Glomerular visceral epithelial cell (primary cell): ENCODE results near the gene DDX49.
A peak's percentile ranks its signal among the peaks of the same experiment; 100 is the strongest.
"Not testable (repeated sequence)": the region's sequence is repeated elsewhere in the genome, so short reads cannot be mapped to it uniquely, and the experiment has no call there.

Experiments used
- DNase-seq: peaks from one replicate; pipeline ENCODE4 v3.0.0-alpha.2; 2016; ENCODE audit errors: extremely low spot score

Gene DDX49

GRCh38 chr19:18895038-18895823 is 24.3 kb upstream of the DDX49 start:
- DNase-seq, result peak; percentile 62

GRCh38 chr19:18895824-18896341 is 23.6 kb upstream of the DDX49 start, which contains the start of gene CERS1:
TSS of gene CERS1 (minus strand) at chr19:18896158. CDS start at chr19:18896072, 86 bp downstream.
- no peak for DNase-seq

GRCh38 chr19:18896421-18896841 is 23.1 kb upstream of the DDX49 start:
- DNase-seq, result no peak

GRCh38 chr19:18897094-18898029 is 22.2 kb upstream of the DDX49 start:
- DNase-seq, result no peak

GRCh38 chr19:18898081-18898606 is 21.4 kb upstream of the DDX49 start:
- DNase-seq, result no peak

DNA sequence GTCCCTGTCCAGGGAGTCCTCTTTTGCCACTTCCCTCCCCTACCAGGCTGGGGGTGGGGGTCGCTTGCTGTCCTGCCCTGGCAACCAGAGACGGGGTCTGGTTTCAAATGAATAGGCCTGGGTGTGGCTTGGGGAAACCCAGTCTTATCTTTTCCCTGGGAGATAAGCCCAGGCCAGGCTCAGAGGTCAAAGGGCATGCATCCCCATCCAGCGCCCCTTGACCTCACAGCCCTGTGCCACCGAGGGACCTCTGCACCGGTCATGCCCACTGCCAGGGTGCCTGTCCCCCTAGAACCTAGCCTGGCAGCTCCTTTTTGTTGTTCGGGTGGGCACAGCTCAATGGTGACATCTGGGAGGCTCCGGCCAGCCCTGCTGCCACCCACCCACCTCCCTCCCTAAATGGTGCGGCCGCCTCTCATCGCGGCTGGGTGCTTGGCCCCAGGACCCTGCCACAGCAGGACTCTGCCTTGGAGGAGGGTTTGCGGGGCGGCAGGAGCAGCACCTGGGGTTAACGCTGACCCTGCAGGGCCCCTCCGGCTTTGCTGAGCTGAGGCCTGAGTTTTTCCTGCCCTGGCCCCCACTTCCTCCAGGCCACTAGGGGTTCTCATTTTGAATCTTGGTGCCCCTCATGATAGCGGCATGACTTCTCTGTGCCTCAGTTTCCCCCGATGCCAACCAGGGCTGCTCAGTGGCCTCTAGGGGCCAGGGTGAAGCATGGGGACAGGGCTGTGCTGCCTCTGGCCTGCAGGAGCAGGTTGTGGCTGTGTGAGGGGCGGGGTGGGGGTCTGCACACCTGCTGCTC is 20.7 kb upstream of the DDX49 start:
- no peak for DNase-seq

GRCh38 chr19:18899624-18900560 is 19.6 kb upstream of the DDX49 start:
- no peak for DNase-seq

- DNase-seq, result no peak
These were observed 18.6 kb upstream of the DDX49 start for GRCh38 chr19:18900700-18901481.

- no peak for DNase-seq
These were observed 18.0 kb upstream of the DDX49 start for GRCh38 chr19:18901491-18901890.

DNA sequence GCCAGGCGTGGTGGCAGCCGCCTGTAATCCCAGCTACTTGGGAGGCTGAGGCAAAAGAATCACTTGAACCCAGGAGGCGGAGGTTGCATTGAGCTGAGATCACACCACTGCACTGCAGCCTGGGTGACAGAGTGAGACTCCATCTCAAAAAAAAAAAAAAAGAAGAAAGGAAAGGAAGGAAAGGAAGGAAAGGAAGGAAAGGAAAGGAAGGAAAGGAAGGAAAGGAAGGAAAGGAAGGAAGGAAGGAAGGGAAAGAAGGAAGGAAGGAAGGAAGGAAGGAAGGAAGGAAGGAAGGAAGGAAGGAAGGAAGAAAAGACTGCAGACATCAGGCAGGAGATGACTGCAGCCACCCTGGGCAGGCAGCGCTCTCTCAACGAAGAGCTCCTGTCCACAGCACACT is 17.0 kb upstream of the DDX49 start:
- not testable (repeated sequence) for DNase-seq

GRCh38 chr19:18903156-18904037 is 16.1 kb upstream of the DDX49 start:
- no peak for DNase-seq

- no peak for DNase-seq
These were observed 15.0 kb upstream of the DDX49 start for GRCh38 chr19:18904334-18905057.

- DNase-seq, result no peak
These were observed 14.5 kb upstream of the DDX49 start for GRCh38 chr19:18905058-18905456.

- no peak for DNase-seq
These were observed 13.8 kb upstream of the DDX49 start for GRCh38 chr19:18905513-18906236.

- DNase-seq, result no peak
These were observed 12.7 kb upstream of the DDX49 start for GRCh38 chr19:18906605-18907519.
